SK-MEL-5 (cell line): ENCODE data around the gene TAC1. TPM values are rescaled to one million over a fixed set of nuclear protein-coding genes. Genes with fewer than 3 reads are reported as not detected.
"Not testable (repeated sequence)": the region's sequence is repeated elsewhere in the genome, so short reads cannot be mapped to it uniquely, and the experiment has no call there.

ENCODE experiments used
- DNase-seq: peaks from one replicate; pipeline ENCODE4 v3.0.0-alpha.2; 2016; ENCODE audit warnings: low read depth, low spot score
- in situ Hi-C: cut with HindIII; loops from 2 replicates; pipeline ENCODE4 v1.10.0; 2016; ENCODE audit warnings: low sequenced_read_pairs, high pct_unique_total_duplicates, low pct_unique_long_range_greater_than_20kb
- total RNA-seq: library from RNA; depleted of rRNA; stranded (reverse); fragments of >200 nt; shearing (Covaris generic); gene quantifications from 2 replicates; pipeline ENCODE4 v1.2.3, GENCODE V29; 2014; rRNA removed

TAC1 gene
- total RNA-seq, 1 experiment from 2014 or later = not detected

DNA sequence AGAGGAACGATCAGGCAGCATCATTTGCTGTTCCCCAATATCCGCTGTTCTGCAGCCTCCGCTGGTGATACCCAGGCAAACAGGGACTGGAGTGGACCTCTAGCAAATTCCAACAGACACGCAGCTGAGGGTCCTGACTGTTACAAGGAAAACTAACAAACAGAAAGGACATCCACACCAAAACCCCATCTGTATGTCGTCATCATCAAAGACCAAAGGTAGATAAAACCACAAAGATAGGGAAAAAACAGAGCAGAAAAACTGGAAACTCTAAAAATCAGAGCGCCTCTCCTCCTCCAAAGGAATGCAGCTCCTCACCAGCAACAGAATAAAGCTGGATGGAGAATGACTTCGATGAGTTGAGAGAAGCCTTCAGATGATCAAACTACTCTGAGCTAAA, 54.5 kb downstream of the TAC1 start:
- DNase-seq, in situ Hi-C loops: not testable (repeated sequence)

Other genes starting within 250 kb of the TAC1 start
- 143 and 151 TPM in 2 replicates for gene ASNS, start 140.3 kb downstream of the TAC1 start, total RNA-seq